ENCODE results near the gene C1QL1. TPM values are rescaled to one million over a fixed set of nuclear protein-coding genes. Genes with fewer than 3 reads are reported as not detected.

The C1QL1 gene
- polyA plus RNA-seq, 1 donor (not counting 4 experiments of a cell fraction or from before 2014, with no cell fraction given) = 0.04 TPM

DNA sequence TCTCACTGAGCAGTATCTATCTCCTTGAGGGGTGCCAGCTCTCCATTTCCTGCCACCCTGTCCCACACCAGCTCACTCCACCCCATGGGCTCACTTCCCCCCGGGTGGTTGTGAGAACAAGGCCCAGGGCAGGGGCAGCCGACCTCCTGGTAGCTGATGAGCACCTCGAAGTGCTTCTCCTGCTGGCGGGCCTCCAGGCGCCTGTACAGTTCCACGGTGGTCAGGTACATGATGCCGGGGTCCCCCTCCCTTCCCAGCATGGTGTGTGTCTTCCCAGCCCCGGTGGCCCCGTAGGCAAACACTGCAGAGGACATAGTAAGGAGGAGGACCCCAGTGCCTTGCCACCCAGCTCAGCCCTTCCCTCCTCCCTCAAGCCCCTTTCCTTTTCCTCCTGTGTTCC lies 33.0 kb downstream of the C1QL1 start:
- H4K20me1 ChIP-seq (ENCODE audit: control insufficient read depth, extremely low read depth, insufficient read depth, low read length) = no peaks in the 10 kb centered on the region
- peaks cover 29% of the 10 kb centered on the region for H3K79me2 ChIP-seq (ENCODE audit: control insufficient read depth, insufficient read depth, low read length)
- no peak overlapping the region for H3K4me3 ChIP-seq (ENCODE audit: control insufficient read depth in 2 of 3, extremely low read depth in 1 of 3, insufficient read depth in 2 of 3, low read depth in 1 of 3, low read length in 3 of 3)
- H3K4me1 ChIP-seq (ENCODE audit: control insufficient read depth, extremely low read depth, insufficient read depth, low read length) = peaks cover 3% of the 10 kb centered on the region
- DNase-seq (ENCODE audit: low read depth, low spot score) (no peak), FAIRE-seq (no peak)
- no peaks in the 10 kb centered on the region for H3K27me3 ChIP-seq (ENCODE audit: control insufficient read depth, extremely low read depth, insufficient read depth, low read length)
- H3K9ac ChIP-seq (ENCODE audit: control insufficient read depth, extremely low read depth, insufficient read depth, low read length) = no peak overlapping the region
- peaks cover 0 to 34% of the 10 kb centered on the region in 2 experiments for H3K36me3 ChIP-seq (ENCODE audit: control insufficient read depth in 2 of 2, extremely low read depth in 1 of 2, insufficient read depth in 2 of 2, low read length in 2 of 2)
- H2AFZ ChIP-seq (ENCODE audit: control insufficient read depth, low read length) = no peak overlapping the region
- dilution Hi-C loops (cut with MboI; ENCODE audit: extremely low pct_ligation_motif_present, low sequenced_read_pairs) = no loop called here
- TF ChIP-seq, protein P1, sequence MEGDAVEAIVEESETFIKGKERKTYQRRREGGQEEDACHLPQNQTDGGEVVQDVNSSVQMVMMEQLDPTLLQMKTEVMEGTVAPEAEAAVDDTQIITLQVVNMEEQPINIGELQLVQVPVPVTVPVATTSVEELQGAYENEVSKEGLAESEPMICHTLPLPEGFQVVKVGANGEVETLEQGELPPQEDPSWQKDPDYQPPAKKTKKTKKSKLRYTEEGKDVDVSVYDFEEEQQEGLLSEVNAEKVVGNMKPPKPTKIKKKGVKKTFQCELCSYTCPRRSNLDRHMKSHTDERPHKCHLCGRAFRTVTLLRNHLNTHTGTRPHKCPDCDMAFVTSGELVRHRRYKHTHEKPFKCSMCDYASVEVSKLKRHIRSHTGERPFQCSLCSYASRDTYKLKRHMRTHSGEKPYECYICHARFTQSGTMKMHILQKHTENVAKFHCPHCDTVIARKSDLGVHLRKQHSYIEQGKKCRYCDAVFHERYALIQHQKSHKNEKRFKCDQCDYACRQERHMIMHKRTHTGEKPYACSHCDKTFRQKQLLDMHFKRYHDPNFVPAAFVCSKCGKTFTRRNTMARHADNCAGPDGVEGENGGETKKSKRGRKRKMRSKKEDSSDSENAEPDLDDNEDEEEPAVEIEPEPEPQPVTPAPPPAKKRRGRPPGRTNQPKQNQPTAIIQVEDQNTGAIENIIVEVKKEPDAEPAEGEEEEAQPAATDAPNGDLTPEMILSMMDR (optimal IDR thresholded peaks at IDR 0.05 in 1 of 3, IDR thresholded peaks at IDR 0.05 in 1 of 3, conservative IDR thresholded peaks at IDR 0.05 in 1 of 3; ENCODE audit: extremely low read depth in 1 of 3, insufficient read depth in 2 of 3, low read length in 3 of 3) = no peak
- TF ChIP-seq EZH2 (IDR thresholded peaks at IDR 0.05; ENCODE audit: low read length) = no peak
- no peaks in the 10 kb centered on the region for H3K9me3 ChIP-seq (ENCODE audit: control insufficient read depth, low read depth, low read length)
- H3K4me2 ChIP-seq (ENCODE audit: control insufficient read depth, extremely low read depth, insufficient read depth, low read depth, low read length) = no peak overlapping the region
- H3K9me1 ChIP-seq (ENCODE audit: control insufficient read depth, extremely low read depth, insufficient read depth, low read length) = no peaks in the 10 kb centered on the region
- no peak overlapping the region for H3K27ac ChIP-seq (ENCODE audit: control insufficient read depth, insufficient read depth, low read length)

DNA sequence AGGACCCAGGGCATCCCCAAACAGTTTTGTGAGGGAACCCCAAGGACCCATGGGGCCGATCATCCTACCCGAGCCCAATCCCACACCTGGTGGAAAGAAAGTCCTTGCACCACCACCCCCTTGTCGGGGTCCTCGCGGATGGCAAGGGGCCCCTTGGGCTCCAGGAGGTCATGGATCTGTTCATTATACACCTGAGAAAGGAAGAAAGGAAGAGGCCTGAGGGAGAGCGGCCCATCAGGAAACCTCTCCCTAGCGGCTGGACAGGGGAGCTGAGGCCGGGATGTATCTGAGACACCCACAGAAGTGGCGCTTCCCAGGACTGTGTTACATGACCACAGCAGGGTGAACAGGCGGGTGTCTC lies 33.4 kb downstream of the C1QL1 start:
- dilution Hi-C loops (cut with MboI; ENCODE audit: extremely low pct_ligation_motif_present, low sequenced_read_pairs) = no loop called here
- no peak for DNase-seq (ENCODE audit: low read depth, low spot score)
- no peak overlapping the region for H3K27ac ChIP-seq (ENCODE audit: control insufficient read depth, insufficient read depth, low read length)
- no peaks in the 10 kb centered on the region for H3K27me3 ChIP-seq (ENCODE audit: control insufficient read depth, extremely low read depth, insufficient read depth, low read length)
- no peak overlapping the region for H3K4me3 ChIP-seq (ENCODE audit: control insufficient read depth in 2 of 3, extremely low read depth in 1 of 3, insufficient read depth in 2 of 3, low read depth in 1 of 3, low read length in 3 of 3)
- no peak overlapping the region for H3K4me2 ChIP-seq (ENCODE audit: control insufficient read depth, extremely low read depth, insufficient read depth, low read depth, low read length)
- H4K20me1 ChIP-seq (ENCODE audit: control insufficient read depth, extremely low read depth, insufficient read depth, low read length) = no peaks in the 10 kb centered on the region
- no peak overlapping the region for H3K9ac ChIP-seq (ENCODE audit: control insufficient read depth, extremely low read depth, insufficient read depth, low read length)
- H3K9me1 ChIP-seq (ENCODE audit: control insufficient read depth, extremely low read depth, insufficient read depth, low read length) = no peaks in the 10 kb centered on the region
- TF ChIP-seq EZH2 (IDR thresholded peaks at IDR 0.05; ENCODE audit: low read length) = no peak
- TF ChIP-seq, protein P1 (optimal IDR thresholded peaks at IDR 0.05 in 1 of 3, IDR thresholded peaks at IDR 0.05 in 1 of 3, conservative IDR thresholded peaks at IDR 0.05 in 1 of 3; ENCODE audit: extremely low read depth in 1 of 3, insufficient read depth in 2 of 3, low read length in 3 of 3) = no peak
- no peaks in the 10 kb centered on the region for H3K4me1 ChIP-seq (ENCODE audit: control insufficient read depth, extremely low read depth, insufficient read depth, low read length)
- H3K79me2 ChIP-seq (ENCODE audit: control insufficient read depth, insufficient read depth, low read length) = peaks cover 25% of the 10 kb centered on the region
- H3K9me3 ChIP-seq (ENCODE audit: control insufficient read depth, low read depth, low read length) = no peaks in the 10 kb centered on the region
- peaks cover 0 to 37% of the 10 kb centered on the region in 2 experiments for H3K36me3 ChIP-seq (ENCODE audit: control insufficient read depth in 2 of 2, extremely low read depth in 1 of 2, insufficient read depth in 2 of 2, low read length in 2 of 2)
- no peak overlapping the region for H2AFZ ChIP-seq (ENCODE audit: control insufficient read depth, low read length)
- FAIRE-seq = no peak
